ENCODE measurements around the gene AFTPH. TPM values are rescaled to one million over a fixed set of nuclear protein-coding genes. Genes with fewer than 3 reads are reported as not detected.
A peak's percentile ranks its signal among the peaks of the same experiment; 100 is the strongest.

The AFTPH gene
- total and polyA plus RNA-seq, 3 donors from 2014 or later, result 38.7 to 56.1 (median 43.9) TPM

DNA sequence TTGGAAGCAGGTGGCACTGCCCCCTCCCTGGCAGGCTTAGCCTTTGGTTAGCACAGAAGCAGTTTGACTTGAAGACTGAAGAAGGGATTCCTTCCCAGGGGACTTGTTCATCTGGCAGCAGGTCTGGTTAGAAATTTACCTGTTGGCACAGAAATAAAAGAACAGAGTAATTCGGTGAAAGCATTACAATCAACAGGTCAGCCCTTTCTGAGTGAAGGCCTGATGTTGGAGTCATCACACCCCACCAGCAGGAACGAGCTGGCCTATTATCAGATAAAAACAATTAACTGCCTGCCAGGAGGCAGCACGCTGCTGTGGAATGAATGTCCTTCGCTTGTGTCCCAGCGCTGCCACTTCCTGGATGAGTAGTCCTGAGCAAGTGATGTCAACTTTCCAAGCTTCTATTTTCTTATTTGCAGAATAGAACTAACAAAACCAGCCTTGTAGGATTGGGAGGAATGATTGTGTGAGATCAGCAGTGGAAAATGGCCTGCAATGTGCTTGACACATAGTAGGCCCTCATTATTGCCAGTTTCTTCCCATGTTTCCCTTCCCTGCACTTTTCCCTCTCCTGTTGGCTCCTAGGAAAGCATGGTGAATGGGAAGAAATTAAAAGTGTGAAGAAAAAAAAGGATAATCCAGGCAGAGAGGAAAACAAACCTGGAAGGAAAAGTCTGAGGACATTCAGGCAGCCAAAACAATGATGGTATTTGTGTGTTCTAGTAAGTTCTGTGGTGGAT, 41.2 kb upstream of the AFTPH start:
- H3K27ac ChIP-seq, result no peak overlapping the region
- intact Hi-C loops (cut with DNase I; ENCODE audit: low total_unique reads), result loop anchor here (10.0 kb wide), 1 partner anchor 148 kb away; no protein-coding TSS in a partner anchor
- 57 to 83% methylated on average over 5 of the region's 5 CpGs for WGBS, 2 donors

DNA sequence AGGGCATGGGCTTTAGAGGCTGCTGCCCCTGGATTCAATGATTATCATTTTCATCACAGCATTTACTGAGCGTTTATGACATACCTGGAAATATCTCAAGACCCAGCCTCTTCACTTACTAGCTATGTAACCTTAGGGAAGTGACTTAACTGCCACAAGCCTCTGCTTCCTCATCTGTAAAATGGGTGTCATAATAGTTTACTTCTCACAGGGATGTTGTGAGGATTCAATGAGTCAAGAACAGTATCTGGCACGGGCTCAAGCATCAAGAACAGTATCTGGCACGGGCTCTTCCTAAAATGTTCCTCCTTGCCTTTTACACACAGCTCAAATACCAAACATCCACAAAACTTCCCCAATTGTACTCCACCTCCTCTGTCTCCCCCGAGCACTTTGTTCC, 38.8 kb upstream of the AFTPH start:
- Histone ChIP-seq H3K4me1 (no peaks in the 10 kb centered on the region), H3K27me3 (no peaks in the 10 kb centered on the region), H3K27ac (no peak overlapping the region), H3K36me3 (ENCODE audit: low read depth, missing control alignments) (no peaks in the 10 kb centered on the region), H3K9me3 (no peaks in the 10 kb centered on the region), H3K4me3 (no peak overlapping the region)
- no peak for DNase-seq
- TF ChIP-seq, protein P1, sequence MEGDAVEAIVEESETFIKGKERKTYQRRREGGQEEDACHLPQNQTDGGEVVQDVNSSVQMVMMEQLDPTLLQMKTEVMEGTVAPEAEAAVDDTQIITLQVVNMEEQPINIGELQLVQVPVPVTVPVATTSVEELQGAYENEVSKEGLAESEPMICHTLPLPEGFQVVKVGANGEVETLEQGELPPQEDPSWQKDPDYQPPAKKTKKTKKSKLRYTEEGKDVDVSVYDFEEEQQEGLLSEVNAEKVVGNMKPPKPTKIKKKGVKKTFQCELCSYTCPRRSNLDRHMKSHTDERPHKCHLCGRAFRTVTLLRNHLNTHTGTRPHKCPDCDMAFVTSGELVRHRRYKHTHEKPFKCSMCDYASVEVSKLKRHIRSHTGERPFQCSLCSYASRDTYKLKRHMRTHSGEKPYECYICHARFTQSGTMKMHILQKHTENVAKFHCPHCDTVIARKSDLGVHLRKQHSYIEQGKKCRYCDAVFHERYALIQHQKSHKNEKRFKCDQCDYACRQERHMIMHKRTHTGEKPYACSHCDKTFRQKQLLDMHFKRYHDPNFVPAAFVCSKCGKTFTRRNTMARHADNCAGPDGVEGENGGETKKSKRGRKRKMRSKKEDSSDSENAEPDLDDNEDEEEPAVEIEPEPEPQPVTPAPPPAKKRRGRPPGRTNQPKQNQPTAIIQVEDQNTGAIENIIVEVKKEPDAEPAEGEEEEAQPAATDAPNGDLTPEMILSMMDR (IDR thresholded peaks at IDR 0.05), result no peak
- TF ChIP-seq POLR2A (IDR thresholded peaks at IDR 0.05), result no peak
- intact Hi-C loops (cut with DNase I; ENCODE audit: low total_unique reads), result loop anchor here (10.0 kb wide), 1 partner anchor 151 kb away; no protein-coding TSS in a partner anchor
- 61 to 62% methylated on average over 4 of the region's 4 CpGs for WGBS, 2 donors

More for the DNA sequence above, 41.2 kb upstream of the AFTPH start:
- TF ChIP-seq, protein P1 (IDR thresholded peaks at IDR 0.05), result no peak
- DNase-seq, result peak; percentile 45
- no peaks in the 10 kb centered on the region for H3K36me3 ChIP-seq (ENCODE audit: low read depth, missing control alignments)
- no peaks in the 10 kb centered on the region for H3K9me3 ChIP-seq
- no peaks in the 10 kb centered on the region for H3K27me3 ChIP-seq
- H3K4me1 ChIP-seq, result no peaks in the 10 kb centered on the region
- no peak overlapping the region for H3K4me3 ChIP-seq

DNA sequence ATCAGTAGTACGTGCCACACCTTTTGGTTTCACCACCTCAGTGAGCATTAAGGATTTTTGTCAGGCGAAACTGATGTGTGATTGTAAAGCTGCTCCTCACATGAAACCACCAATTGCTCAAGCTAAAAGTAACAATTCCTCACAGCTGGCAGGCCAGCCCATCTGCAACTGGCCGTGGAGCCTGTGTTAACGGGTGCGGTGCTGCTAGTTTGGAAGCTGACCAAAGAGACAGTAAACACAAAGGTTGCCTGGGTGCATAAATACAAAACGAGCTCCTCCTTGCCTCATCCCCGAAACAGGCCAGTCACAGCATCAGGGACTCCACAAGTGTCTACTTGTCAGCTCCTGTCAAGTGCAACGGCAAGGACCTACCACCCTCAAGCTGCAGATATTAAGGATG, 38.2 kb upstream of the AFTPH start:
- intact Hi-C loops (cut with DNase I; ENCODE audit: low total_unique reads), result loop anchor here (10.0 kb wide), 1 partner anchor 151 kb away; no protein-coding TSS in a partner anchor
- H3K9me3 ChIP-seq, result no peaks in the 10 kb centered on the region
- H3K27me3 ChIP-seq, result no peaks in the 10 kb centered on the region
- no peak overlapping the region for H3K27ac ChIP-seq
- WGBS, 2 donors, result 48 to 50% methylated on average over 8 of the region's 8 CpGs
- no peaks in the 10 kb centered on the region for H3K4me1 ChIP-seq
- no peaks in the 10 kb centered on the region for H3K36me3 ChIP-seq (ENCODE audit: low read depth, missing control alignments)
- no peak overlapping the region for H3K4me3 ChIP-seq
- DNase-seq, result no peak
- TF ChIP-seq POLR2A (IDR thresholded peaks at IDR 0.05), result no peak
- TF ChIP-seq, protein P1 (IDR thresholded peaks at IDR 0.05), result no peak

DNA sequence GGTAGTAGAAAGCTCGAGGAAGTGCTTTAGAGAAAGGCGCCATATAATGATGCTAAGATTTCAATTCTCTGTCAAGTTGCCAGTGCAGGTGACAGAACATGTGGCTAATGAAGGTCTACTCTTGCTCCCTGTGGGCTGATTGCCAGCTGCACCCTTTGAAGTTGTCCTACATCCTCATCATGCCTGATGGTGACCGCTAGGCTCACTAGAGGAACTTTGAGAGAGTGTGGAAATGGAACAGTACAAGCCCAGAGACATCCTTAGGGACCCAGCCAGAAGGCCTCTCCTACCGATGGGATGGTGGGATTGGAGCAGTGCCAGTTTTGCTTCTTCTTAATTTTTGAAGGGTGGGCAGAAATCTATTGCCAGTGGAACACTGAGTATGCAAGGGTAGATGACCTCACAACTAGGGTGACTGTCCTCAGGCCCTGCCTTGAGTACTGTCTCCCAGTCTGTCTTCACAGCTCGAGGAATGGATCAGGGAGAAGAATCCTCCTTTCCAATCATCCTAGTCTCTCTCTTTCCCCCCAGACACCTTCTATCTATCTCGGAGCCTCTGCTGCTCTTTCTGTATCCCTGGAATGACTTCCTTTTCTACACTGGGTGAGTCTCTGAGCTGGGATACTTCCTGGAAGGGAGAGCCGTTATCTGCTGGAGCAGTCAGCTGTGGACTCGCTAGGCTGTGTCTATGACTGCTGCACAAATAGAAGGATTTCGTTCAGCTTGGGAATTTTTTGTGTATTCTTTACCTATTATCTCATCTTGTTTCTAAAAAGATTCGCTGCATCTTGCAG, 36.7 kb upstream of the AFTPH start:
- Histone ChIP-seq H3K36me3 (ENCODE audit: low read depth, missing control alignments) (no peaks in the 10 kb centered on the region), H3K4me1 (no peaks in the 10 kb centered on the region), H3K27me3 (no peaks in the 10 kb centered on the region), H3K9me3 (no peaks in the 10 kb centered on the region), H3K4me3 (no peak overlapping the region), H3K27ac (no peak overlapping the region)
- TF ChIP-seq, protein P1 (IDR thresholded peaks at IDR 0.05), result no peak
- no peak for TF ChIP-seq POLR2A (IDR thresholded peaks at IDR 0.05)
- intact Hi-C loops (cut with DNase I; ENCODE audit: low total_unique reads), result loop anchor here (10.0 kb wide), 1 partner anchor 153 kb away; no protein-coding TSS in a partner anchor
- 56 to 57% methylated on average over 10 of the region's 10 CpGs for WGBS, 2 donors
- no peak for DNase-seq

Measured in testis (tissue), 3 donors.